T-cell (primary cell): ENCODE results near the gene HOXD4. TPM values are rescaled to one million over a fixed set of nuclear protein-coding genes. Genes with fewer than 3 reads are reported as not detected.

Experiments
- ATAC-seq, 4 experiments: fragments of 200-7000 bp in 3 of 4; fragments of 150-1000 bp in 1 of 4; cut with Tn5 transposase; replicated peaks in 1 of 4; 1 replicate in 3 of 4; 2 replicates in 1 of 4; pipeline ENCODE4 v1.10.0; 2021; ENCODE audit warnings: moderate library complexity in 3 of 4, mild to moderate bottlenecking in 2 of 4, moderate number of reproducible peaks in 1 of 4
- CTCF ChIA-PET, 2 donors: fragments of 300-600 bp; sonication (Branson Sonifier 250); formaldehyde crosslinking; loops; one replicate each; lab custom pipeline; 2022; ENCODE audit warnings: antibody characterized with exemption in 2 of 2; lab: Charles Lee
- POLR2A ChIA-PET, 2 donors: fragments of 300-600 bp; sonication (Branson Sonifier 250); formaldehyde crosslinking; loops; one replicate each; lab custom pipeline; 2022; ENCODE audit warnings: antibody characterized with exemption in 2 of 2; lab: Charles Lee
- DNase-seq, 35 experiments: peaks; one replicate each; pipeline versions ENCODE4 v3.0.0 to v3.0.0-alpha.2; 2013 to 2023
- H3K27ac ChIP-seq: one replicate; pipeline ENCODE4 v1.5.1; 2013; ENCODE audit warnings: low read length
- H3K27me3 ChIP-seq, 2 experiments: replicated peaks in 1 of 2; 1 replicate in 1 of 2; 2 replicates in 1 of 2; pipeline versions ENCODE4 v1.6.1 to v1.7.0; 2013; ENCODE audit warnings: low read length in 1 of 2, mixed read lengths in 1 of 2; ENCODE audit not compliant: control insufficient read depth in 2 of 2, insufficient read depth in 2 of 2; ENCODE audit errors: extremely low read depth in 1 of 2
- H3K36me3 ChIP-seq, 2 donors: 1 replicate in 1 of 2; 2 replicates in 1 of 2; pipeline versions ENCODE4 v1.6.1 to v1.7.0; 2013; ENCODE audit warnings: low read length in 1 of 2; ENCODE audit not compliant: control insufficient read depth in 2 of 2, insufficient read depth in 1 of 2; ENCODE audit errors: extremely low read depth in 1 of 2
- H3K4me1 ChIP-seq, 2 experiments: 1 replicate in 1 of 2; 2 replicates in 1 of 2; pipeline versions ENCODE4 v1.6.1 to v1.7.0; 2013; ENCODE audit warnings: low read length in 2 of 2, mixed read lengths in 1 of 2; ENCODE audit not compliant: insufficient read depth in 2 of 2, control insufficient read depth in 1 of 2; ENCODE audit errors: extremely low read depth in 1 of 2
- H3K4me3 ChIP-seq, 2 donors: 1 replicate in 1 of 2; 2 replicates in 1 of 2; pipeline versions ENCODE4 v1.5.1 to v1.7.0; 2013; ENCODE audit warnings: mild to moderate bottlenecking in 2 of 2, low read length in 1 of 2, moderate library complexity in 1 of 2; ENCODE audit not compliant: control insufficient read depth in 1 of 2; ENCODE audit errors: extremely low read depth in 1 of 2
- H3K9me3 ChIP-seq: 2 replicates; pipeline ENCODE4 v1.7.0; 2013
- H3K27ac Mint-ChIP-seq, 2 donors: one replicate each; pipeline ENCODE4 v1.8.0; 2020 to 2021; ENCODE audit warnings: mild to moderate bottlenecking in 2 of 2, mixed read lengths in 2 of 2
- H3K27me3 Mint-ChIP-seq, 2 donors: one replicate each; pipeline ENCODE4 v1.8.0; 2021 to 2022; ENCODE audit warnings: mixed read lengths in 2 of 2
- H3K36me3 Mint-ChIP-seq: one replicate; pipeline ENCODE4 v1.8.0; 2021; ENCODE audit warnings: mixed read lengths
- H3K4me1 Mint-ChIP-seq, 3 donors: one replicate each; pipeline ENCODE4 v1.8.0; 2020 to 2022; ENCODE audit warnings: mixed read lengths in 3 of 3, mild to moderate bottlenecking in 1 of 3
- H3K4me3 Mint-ChIP-seq, 3 donors: one replicate each; pipeline ENCODE4 v1.8.0; 2020 to 2022; ENCODE audit warnings: mild to moderate bottlenecking in 3 of 3, mixed read lengths in 3 of 3, moderate library complexity in 3 of 3
- H3K9me3 Mint-ChIP-seq, 3 donors: one replicate each; pipeline ENCODE4 v1.8.0; 2020 to 2022; ENCODE audit warnings: mixed read lengths in 3 of 3
- WGBS: methylation state at CpG from one replicate; pipeline ENCODE4 v1.1.5; 2013; ENCODE audit warnings: missing lambda C conversion rate; ENCODE audit not compliant: insufficient coverage; 5-methylcytosine and 5-hydroxymethylcytosine counted together
- total RNA-seq, 35 experiments: library from RNA in 6 of 35; stranded (reverse) in 6 of 35; fragments of 120-200 nt in 1 of 35; gene quantifications; one replicate each; pipeline versions ENCODE4 v1.2.1 to v1.2.4 and lab custom pipeline; 2013 to 2026

HOXD4 gene
- total RNA-seq, 5 donors from 2014 or later (not counting 1 experiment from before 2014, with no cell fraction given): not detected

DNA sequence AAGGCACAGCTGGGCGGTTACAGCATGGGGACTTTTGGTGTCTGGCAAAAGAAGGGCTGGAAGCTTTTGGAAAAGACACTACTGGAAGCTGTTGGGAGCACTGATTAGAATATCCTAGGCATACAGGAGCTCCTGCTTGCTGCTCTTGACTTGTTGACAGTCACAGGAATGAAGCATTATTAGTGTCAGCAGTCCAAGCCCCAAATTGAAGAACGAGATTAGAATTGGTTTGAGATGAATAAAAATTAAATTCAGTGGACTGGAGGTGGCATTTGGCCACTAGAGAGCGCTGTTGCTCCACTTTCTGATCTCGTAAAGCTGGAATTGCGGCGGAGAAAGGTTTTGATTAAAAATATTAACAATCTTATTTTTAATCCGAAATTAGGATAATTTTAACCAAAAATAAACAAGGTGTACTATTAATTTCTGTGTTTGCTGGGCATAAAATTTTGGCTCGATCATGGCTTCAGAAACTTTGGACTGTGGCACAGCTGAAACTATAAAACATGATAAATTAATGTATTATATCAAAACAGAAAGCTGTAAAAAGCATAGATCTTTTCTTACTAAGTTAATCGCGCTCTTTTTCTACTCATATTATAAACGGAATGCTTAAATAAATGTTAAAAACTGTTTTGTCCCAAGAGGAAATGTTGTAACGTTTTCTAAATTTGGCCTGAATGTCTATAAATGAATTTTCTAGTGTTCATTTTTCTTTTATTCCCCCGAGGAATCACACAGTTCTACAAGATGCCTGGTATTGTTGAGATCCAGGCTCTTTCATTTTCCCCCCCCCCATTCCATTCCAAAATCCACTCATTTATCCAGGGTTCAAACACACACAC is 24.2 kb upstream of the HOXD4 start:
- DNase-seq (peak in 33 of 35 experiments; percentile 12 to 86 (median 60)), ATAC-seq (peak in 1 of 4 experiments; percentile 21)
- H3K9me3 ChIP-seq: no peaks in the 10 kb centered on the region
- H3K27ac ChIP-seq: no peak overlapping the region
- H3K9me3 Mint-ChIP-seq: no peaks in the 10 kb centered on the region
- no peak overlapping the region for H3K4me3 ChIP-seq
- H3K4me1 ChIP-seq: peaks cover 4 to 40% of the 10 kb centered on the region in 2 experiments
- 13% methylated on average over 2 of the region's 13 CpGs for WGBS
- no peak overlapping the region for H3K27ac Mint-ChIP-seq
- H3K36me3 Mint-ChIP-seq: no peaks in the 10 kb centered on the region
- H3K36me3 ChIP-seq: no peaks in the 10 kb centered on the region
- ChIA-PET POLR2A (interaction anchor here in 1 of 2 donors (0.5 to 0.7 kb wide), 3 partner anchors 25 to 1098 kb away, joined by 3 to 9 read pairs (median 3); no protein-coding TSS in a partner anchor), CTCF (interaction anchor here (0.5 to 4.3 kb wide), 38 partner anchors 10 to 1812 kb away, joined by 3 to 64 read pairs (median 4); no protein-coding TSS in a partner anchor)
- peaks cover 25 to 35% (median 35%) of the 10 kb centered on the region in 3 donors for H3K4me1 Mint-ChIP-seq
- no peak overlapping the region for H3K4me3 Mint-ChIP-seq
- H3K27me3 ChIP-seq: peaks cover 25 to 79% of the 10 kb centered on the region in 2 experiments
- peaks cover 72 to 76% of the 10 kb centered on the region in 2 donors for H3K27me3 Mint-ChIP-seq

- peaks cover 6 to 40% of the 10 kb centered on the region in 2 experiments for H3K4me1 ChIP-seq
- WGBS: 71% methylated on average over 2 of the region's 4 CpGs
These were observed 23.6 kb upstream of the HOXD4 start for GRCh38 chr2:176127774-176128072.

DNA sequence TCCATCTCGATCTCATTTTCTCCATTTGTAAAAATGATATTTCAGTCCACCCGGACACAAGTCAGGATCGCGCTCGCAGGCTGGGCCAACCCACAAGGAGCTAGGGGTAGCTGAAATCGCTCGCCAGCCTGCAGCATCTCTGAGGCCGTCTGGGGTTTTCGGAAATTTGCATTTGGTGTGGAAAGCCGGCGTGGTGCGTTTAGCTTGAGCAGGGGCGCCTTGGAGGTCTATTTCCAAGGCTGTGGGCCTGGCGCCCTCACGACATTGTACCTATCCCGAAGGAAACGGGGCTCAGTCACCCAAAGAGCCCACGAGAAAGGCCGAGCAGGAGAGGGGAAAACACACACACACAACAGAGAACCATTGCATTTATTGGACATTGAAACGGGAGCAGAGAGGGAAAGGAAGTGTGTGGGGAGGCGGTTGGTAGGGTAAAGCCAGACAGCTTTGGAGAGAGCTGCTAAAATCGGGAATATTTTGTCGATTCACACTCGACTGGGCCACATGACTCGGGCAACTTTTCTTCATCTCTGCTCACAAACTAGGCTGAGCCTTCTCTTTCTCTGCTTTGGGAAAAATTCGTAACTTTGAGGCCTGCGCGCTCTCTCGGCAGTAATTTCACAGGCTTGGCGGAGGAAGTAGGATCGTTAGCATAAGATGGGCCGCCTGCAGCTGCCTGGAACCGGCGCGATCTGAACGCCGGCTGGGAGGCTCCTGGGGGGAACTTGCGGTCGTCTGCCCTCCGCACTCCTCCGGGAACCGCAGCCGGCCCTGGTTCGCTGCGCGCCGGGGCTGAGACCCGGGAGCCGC is 23.0 kb upstream of the HOXD4 start:
- Mint-ChIP-seq H3K4me3 (peak overlapping the region in 2 of 3 donors; percentile 37 to 63), H3K9me3 (no peaks in the 10 kb centered on the region), H3K36me3 (no peaks in the 10 kb centered on the region), H3K27me3 (peaks cover 81 to 85% of the 10 kb centered on the region in 2 donors), H3K27ac (peak overlapping the region in 1 of 2 donors; percentile 81), H3K4me1 (peaks cover 28 to 43% (median 40%) of the 10 kb centered on the region in 3 donors)
- 10% methylated on average over 31 of the region's 49 CpGs for WGBS
- H3K27me3 ChIP-seq: peaks cover 28 to 80% of the 10 kb centered on the region in 2 experiments
- DNase-seq: peak in 1 of 35 experiments; percentile 12
- H3K9me3 ChIP-seq: no peaks in the 10 kb centered on the region
- no peak overlapping the region for H3K4me3 ChIP-seq
- POLR2A ChIA-PET: no interaction called here
- CTCF ChIA-PET: interaction anchor here (0.6 to 4.3 kb wide), 18 partner anchors 19 to 1381 kb away, joined by 3 to 64 read pairs (median 5); no protein-coding TSS in a partner anchor
- H3K27ac ChIP-seq: no peak overlapping the region
- H3K36me3 ChIP-seq: no peaks in the 10 kb centered on the region
- ATAC-seq: no peak
- H3K4me1 ChIP-seq: peaks cover 6 to 35% of the 10 kb centered on the region in 2 experiments

More at GRCh38 chr2:176127774-176128072, 23.6 kb upstream of the HOXD4 start:
- POLR2A ChIA-PET: interaction anchor here in 1 of 2 donors (0.5 kb wide), 1 partner anchor 1098 kb away, joined by 9 read pairs; no protein-coding TSS in a partner anchor
- CTCF ChIA-PET: interaction anchor here (0.6 to 4.3 kb wide), 29 partner anchors 10 to 1382 kb away, joined by 3 to 64 read pairs (median 5); no protein-coding TSS in a partner anchor
- no peak overlapping the region for H3K4me3 ChIP-seq
- H3K27ac Mint-ChIP-seq: peak overlapping the region in 1 of 2 donors; percentile 81
- H3K27me3 ChIP-seq: peaks cover 25 to 79% of the 10 kb centered on the region in 2 experiments
- H3K9me3 ChIP-seq: no peaks in the 10 kb centered on the region
- ATAC-seq: no peak
- peak overlapping the region in 1 of 3 donors; percentile 63 for H3K4me3 Mint-ChIP-seq
- peaks cover 28 to 41% (median 37%) of the 10 kb centered on the region in 3 donors for H3K4me1 Mint-ChIP-seq
- H3K27me3 Mint-ChIP-seq: peaks cover 77 to 79% of the 10 kb centered on the region in 2 donors
- no peak for DNase-seq
- H3K27ac ChIP-seq: no peak overlapping the region
- H3K36me3 ChIP-seq: no peaks in the 10 kb centered on the region
- no peaks in the 10 kb centered on the region for H3K36me3 Mint-ChIP-seq
- no peaks in the 10 kb centered on the region for H3K9me3 Mint-ChIP-seq

DNA sequence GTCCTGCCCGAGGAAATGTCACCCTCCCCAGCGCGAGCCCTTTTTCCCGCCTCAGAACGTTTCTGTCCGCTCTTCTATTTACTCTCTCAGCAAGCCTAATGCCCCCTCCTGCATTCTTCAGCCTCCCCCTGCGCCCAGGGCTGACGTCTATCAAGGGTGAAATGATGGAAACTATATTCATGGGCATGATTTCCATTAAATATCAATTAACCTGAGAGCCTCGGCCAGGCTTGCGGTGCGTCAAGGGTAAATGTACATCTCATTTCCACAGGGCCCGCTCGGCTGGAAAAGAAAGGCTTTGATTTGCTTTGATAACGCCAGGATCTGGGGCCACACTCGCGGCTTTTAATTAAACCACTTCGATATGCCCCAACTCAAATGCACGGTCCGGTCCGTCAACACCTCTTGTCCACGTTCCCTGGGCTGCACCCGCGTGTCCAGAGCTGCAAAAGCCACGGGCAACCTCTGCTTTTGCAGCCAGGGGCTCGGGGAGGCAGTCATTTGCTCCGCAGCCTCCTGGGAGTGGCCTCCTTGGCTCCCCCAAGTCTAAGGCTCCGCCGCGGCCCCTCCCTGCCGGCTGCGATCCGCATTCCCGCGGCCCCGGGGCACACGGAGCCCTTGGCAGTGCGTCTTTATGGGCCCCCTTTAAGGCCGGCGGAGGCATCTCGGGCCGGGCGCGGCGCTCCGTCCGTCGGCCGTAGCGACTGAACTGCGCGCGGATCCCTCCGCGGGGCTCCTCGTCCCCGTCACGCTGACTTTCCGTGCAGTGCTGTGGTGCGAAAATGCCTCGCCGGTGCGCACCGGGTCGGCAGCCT is 22.2 kb upstream of the HOXD4 start, which contains the start of gene HOXD8:
TSS of gene HOXD8 (plus strand) at position 724 of the 815 bp plus-strand sequence. CDS start 662 bp downstream, outside the sequence.
- peak within 1 kb of the TSS in 1 of 2 donors; percentile 65 for H3K27ac Mint-ChIP-seq
- H3K27me3 Mint-ChIP-seq: peaks cover 81 to 85% of the 10 kb centered on the region in 2 donors
- ATAC-seq (peak in 2 of 4 experiments; percentile 14 to 15), DNase-seq (peak in 1 of 35 experiments; percentile 11)
- no peaks in the 10 kb centered on the region for H3K9me3 Mint-ChIP-seq
- H3K9me3 ChIP-seq: no peaks in the 10 kb centered on the region
- H3K27me3 ChIP-seq: peaks cover 36 to 79% of the 10 kb centered on the region in 2 experiments
- peaks cover 23 to 43% (median 34%) of the 10 kb centered on the region in 3 donors for H3K4me1 Mint-ChIP-seq
- no peaks in the 10 kb centered on the region for H3K36me3 ChIP-seq
- CTCF ChIA-PET: interaction anchor here in 1 of 2 donors (3.1 to 4.3 kb wide), 2 partner anchors 326 to 425 kb away, joined by 21 to 64 read pairs; no protein-coding TSS in a partner anchor
- 7% methylated on average over 34 of the region's 64 CpGs for WGBS
- H3K4me3 Mint-ChIP-seq: peak within 1 kb of the TSS; percentile 34 to 77 (median 43)
- H3K4me3 ChIP-seq: peak within 1 kb of the TSS in 1 of 2 donors; percentile 29
- H3K27ac ChIP-seq: no peak within 1 kb of the TSS
- H3K4me1 ChIP-seq: peaks cover 6 to 30% of the 10 kb centered on the region in 2 experiments
- POLR2A ChIA-PET: no interaction called here
- no peaks in the 10 kb centered on the region for H3K36me3 Mint-ChIP-seq

DNA sequence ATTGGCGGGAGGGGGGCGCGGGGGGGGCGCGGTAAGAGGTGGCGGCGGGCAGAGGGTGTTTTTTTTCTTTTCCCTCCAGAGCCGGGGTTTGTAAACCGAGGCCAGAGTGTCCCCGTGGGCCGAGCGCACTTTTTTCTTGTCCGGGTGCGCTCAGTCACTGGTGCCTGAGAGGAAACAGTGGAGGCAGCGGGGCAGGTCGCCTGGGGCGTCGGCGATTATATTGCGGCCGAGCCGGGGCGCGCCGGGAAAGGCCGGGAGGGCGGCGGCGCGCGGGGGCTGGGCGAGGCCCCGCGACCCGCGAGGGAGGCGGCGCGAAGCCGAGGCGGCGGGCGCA is 21.6 kb upstream of the HOXD4 start:
- Histone ChIP-seq H3K27me3 (peaks cover 39 to 75% of the 10 kb centered on the region in 2 experiments), H3K9me3 (no peaks in the 10 kb centered on the region), H3K4me1 (peaks cover 6 to 30% of the 10 kb centered on the region in 2 experiments), H3K4me3 (peak overlapping the region in 1 of 2 donors; percentile 29), H3K36me3 (no peaks in the 10 kb centered on the region), H3K27ac (no peak overlapping the region)
- no peaks in the 10 kb centered on the region for H3K36me3 Mint-ChIP-seq
- no peak overlapping the region for H3K27ac Mint-ChIP-seq
- peaks cover 23 to 43% (median 34%) of the 10 kb centered on the region in 3 donors for H3K4me1 Mint-ChIP-seq
- H3K4me3 Mint-ChIP-seq: peak overlapping the region in 1 of 3 donors; percentile 63
- peaks cover 81 to 85% of the 10 kb centered on the region in 2 donors for H3K27me3 Mint-ChIP-seq
- WGBS: 6% methylated on average over 39 of the region's 43 CpGs
- ChIA-PET CTCF (interaction anchor here in 1 of 2 donors (1.2 kb wide), 1 partner anchor 1019 kb away, joined by 3 read pairs; no protein-coding TSS in a partner anchor), POLR2A (no interaction called here)
- no peaks in the 10 kb centered on the region for H3K9me3 Mint-ChIP-seq
- ATAC-seq (peak in 1 of 4 experiments; percentile 17), DNase-seq (no peak)
